WTC11 (cell line): ENCODE measurements around the gene ALG6. TPM values are rescaled to one million over a fixed set of nuclear protein-coding genes. Genes with fewer than 3 reads are reported as not detected.

ENCODE experiments used
- ATAC-seq: fragments of 200-7000 bp; cut with Tn5 transposase; 2 replicates; pipeline ENCODE4 v1.10.0; 2021; ENCODE audit warnings: mild to moderate bottlenecking, moderate library complexity
- CTCF ChIA-PET: fragments of 300-600 bp; sonication (Branson Sonifier 250); formaldehyde crosslinking; loops from one replicate; lab custom pipeline; 2021; ENCODE audit warnings: antibody characterized with exemption; lab: Charles Lee
- POLR2A ChIA-PET: fragments of 350-600 bp; sonication (Branson Sonifier 250); formaldehyde crosslinking; loops from one replicate; lab custom pipeline; 2021; ENCODE audit warnings: antibody characterized with exemption; lab: Charles Lee
- DNase-seq: peaks from one replicate; pipeline ENCODE4 v3.0.0; 2021; ENCODE audit warnings: low spot score
- H3K27ac Mint-ChIP-seq: 2 replicates; pipeline ENCODE4 v1.8.0; 2021; ENCODE audit warnings: mixed read lengths
- H3K27me3 Mint-ChIP-seq: 2 replicates; pipeline ENCODE4 v1.8.0; 2021; ENCODE audit warnings: low read depth, mild to moderate bottlenecking, moderate library complexity, mixed read lengths
- H3K36me3 Mint-ChIP-seq: 2 replicates; pipeline ENCODE4 v1.8.0; 2021; ENCODE audit warnings: mixed read lengths
- H3K4me1 Mint-ChIP-seq: 2 replicates; pipeline ENCODE4 v1.8.0; 2022; ENCODE audit warnings: mixed read lengths
- H3K4me3 Mint-ChIP-seq: 2 replicates; pipeline ENCODE4 v1.8.0; 2021; ENCODE audit warnings: mild to moderate bottlenecking, moderate library complexity, mixed read lengths
- H3K9me3 Mint-ChIP-seq: 2 replicates; pipeline ENCODE4 v1.8.0; 2021; ENCODE audit warnings: mixed read lengths
- ELF4 ChIP-seq: sonication (generic); formaldehyde crosslinking; IDR thresholded peaks from 2 replicates; pipeline ENCODE4 v1.8.1; 2022; ENCODE audit warnings: low read depth, mild to moderate bottlenecking, moderate library complexity, missing genetic modification reagents
- GTF2I ChIP-seq: fragments of 250-450 bp; sonication (Bioruptor Pico); conservative IDR thresholded peaks from 2 replicates; pipeline ENCODE4 v1.4.0; 2021; ENCODE audit warnings: mild to moderate bottlenecking
- MYBL2 ChIP-seq: sonication (generic); formaldehyde crosslinking; IDR thresholded peaks from 2 replicates; pipeline ENCODE4 v1.8.1; 2023; ENCODE audit warnings: mild to moderate bottlenecking, moderate library complexity, missing genetic modification reagents
- NFATC4 ChIP-seq: fragments of 250-450 bp; sonication (Bioruptor Pico); IDR thresholded peaks from 2 replicates; pipeline ENCODE4 v1.9.0; 2021; ENCODE audit warnings: mild to moderate bottlenecking
- NR3C1 ChIP-seq: sonication (generic); formaldehyde crosslinking; conservative IDR thresholded peaks from 2 replicates; pipeline ENCODE4 v1.8.1; 2023; ENCODE audit warnings: low read depth, mild to moderate bottlenecking, missing genetic modification reagents
- OVOL2 ChIP-seq: fragments of 250-450 bp; sonication (Bioruptor Pico); IDR thresholded peaks from 2 replicates; pipeline ENCODE4 v1.9.0; 2021; ENCODE audit warnings: mild to moderate bottlenecking, borderline replicate concordance
- PRRX2 ChIP-seq: fragments of 250-450 bp; sonication (Bioruptor Pico); IDR thresholded peaks from 2 replicates; pipeline ENCODE4 v1.8.0; 2021; ENCODE audit warnings: mild to moderate bottlenecking
- SMAD4 ChIP-seq: sonication (generic); formaldehyde crosslinking; IDR thresholded peaks from 2 replicates; pipeline ENCODE4 v1.8.0; 2022; ENCODE audit warnings: mild to moderate bottlenecking, missing genetic modification reagents
- SP1 ChIP-seq: sonication (generic); formaldehyde crosslinking; conservative IDR thresholded peaks from 2 replicates; pipeline ENCODE4 v1.8.1; 2022; ENCODE audit warnings: missing genetic modification reagents
- TEAD1 ChIP-seq: sonication (generic); formaldehyde crosslinking; IDR thresholded peaks from 2 replicates; pipeline ENCODE4 v1.8.0; 2022; ENCODE audit warnings: mild to moderate bottlenecking, missing genetic modification reagents
- TEAD4 ChIP-seq: sonication (generic); formaldehyde crosslinking; IDR thresholded peaks from 2 replicates; pipeline ENCODE4 v1.8.0; 2022; ENCODE audit warnings: mild to moderate bottlenecking, missing genetic modification reagents
- ZNF138 ChIP-seq: sonication (generic); formaldehyde crosslinking; conservative IDR thresholded peaks from 2 replicates; pipeline ENCODE4 v1.8.1; 2022; ENCODE audit warnings: mild to moderate bottlenecking, moderate library complexity, missing genetic modification reagents
- ZNF396 ChIP-seq: fragments of 250-450 bp; sonication (Bioruptor Pico); IDR thresholded peaks from 2 replicates; pipeline ENCODE4 v1.8.0; 2021; ENCODE audit warnings: mild to moderate bottlenecking, moderate library complexity, borderline replicate concordance
- total RNA-seq: library from RNA; stranded (reverse); gene quantifications from 3 replicates; pipeline ENCODE4 v1.2.3, GENCODE V29; 2021
- TF ChIP-seq, protein P1 (sequence below): fragments of 250-450 bp; sonication (Bioruptor Pico); IDR thresholded peaks from 2 replicates; pipeline ENCODE4 v1.9.0; 2021; ENCODE audit warnings: moderate library complexity, mild to moderate bottlenecking, inconsistent platforms, borderline replicate concordance
- TF ChIP-seq, protein P2 (sequence below): fragments of 200-600 bp; IDR thresholded peaks from 2 replicates; pipeline ENCODE4 v1.8.0; 2022; ENCODE audit warnings: antibody characterized with exemption
- TF ChIP-seq, protein P3 (sequence below): sonication (generic); formaldehyde crosslinking; IDR thresholded peaks from 2 replicates; pipeline ENCODE4 v1.8.0; 2022; ENCODE audit warnings: mild to moderate bottlenecking, missing genetic modification reagents
- TF ChIP-seq, protein P4 (sequence below): sonication (generic); formaldehyde crosslinking; IDR thresholded peaks from 2 replicates; pipeline ENCODE4 v1.8.1; 2023; ENCODE audit warnings: mild to moderate bottlenecking, missing genetic modification reagents
- TF ChIP-seq, protein P5 (sequence below): sonication (generic); formaldehyde crosslinking; IDR thresholded peaks from 2 replicates; pipeline ENCODE4 v1.8.0; 2022; ENCODE audit warnings: mild to moderate bottlenecking, missing genetic modification reagents
- TF ChIP-seq, protein P6 (sequence below): sonication (generic); formaldehyde crosslinking; IDR thresholded peaks from 2 replicates; pipeline ENCODE4 v1.8.0; 2023; ENCODE audit warnings: missing genetic modification reagents, mild to moderate bottlenecking, borderline replicate concordance
- TF ChIP-seq, protein P7 (sequence below): sonication (generic); formaldehyde crosslinking; IDR thresholded peaks from 2 replicates; pipeline ENCODE4 v1.8.1; 2023; ENCODE audit warnings: mild to moderate bottlenecking, missing genetic modification reagents, moderate library complexity
- TF ChIP-seq, protein P8 (sequence below): sonication (generic); formaldehyde crosslinking; IDR thresholded peaks from 2 replicates; pipeline ENCODE4 v1.8.0; 2022; ENCODE audit warnings: mild to moderate bottlenecking, missing genetic modification reagents
- TF ChIP-seq, protein P9 (sequence below): fragments of 250-450 bp; sonication (Bioruptor Pico); IDR thresholded peaks from 2 replicates; pipeline ENCODE4 v1.9.0; 2021; ENCODE audit warnings: mild to moderate bottlenecking

The ALG6 gene
- total RNA-seq, 1 experiment from 2014 or later: 17.6 TPM

DNA sequence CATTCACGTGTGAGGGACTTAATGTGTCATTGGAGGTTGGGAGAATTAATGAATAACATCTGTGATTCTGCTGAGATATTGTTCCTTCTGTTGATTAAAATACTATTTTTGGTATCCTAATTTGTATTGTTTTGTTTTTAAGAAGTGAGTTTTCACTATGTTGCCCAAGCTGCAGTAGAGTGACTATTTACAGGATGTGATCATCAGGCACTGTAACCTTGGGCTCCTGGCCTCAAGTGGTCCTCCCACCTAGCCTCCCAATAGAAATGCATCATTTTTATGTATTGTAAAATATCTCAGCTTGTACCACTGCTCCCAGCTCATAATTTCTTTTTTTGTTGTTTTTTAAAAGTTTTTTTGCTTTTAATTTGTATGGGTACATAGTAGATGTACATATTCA lies 14.3 kb downstream of the ALG6 start (continued):
- TF ChIP-seq, protein P1, sequence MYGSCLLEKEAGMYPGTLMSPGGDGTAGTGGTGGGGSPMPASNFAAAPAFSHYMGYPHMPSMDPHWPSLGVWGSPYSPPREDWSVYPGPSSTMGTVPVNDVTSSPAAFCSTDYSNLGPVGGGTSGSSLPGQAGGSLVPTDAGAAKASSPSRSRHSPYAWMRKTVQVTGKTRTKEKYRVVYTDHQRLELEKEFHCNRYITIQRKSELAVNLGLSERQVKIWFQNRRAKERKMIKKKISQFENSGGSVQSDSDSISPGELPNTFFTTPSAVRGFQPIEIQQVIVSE (CRISPR knock-in tag): no peak
- TF ChIP-seq, protein P2, sequence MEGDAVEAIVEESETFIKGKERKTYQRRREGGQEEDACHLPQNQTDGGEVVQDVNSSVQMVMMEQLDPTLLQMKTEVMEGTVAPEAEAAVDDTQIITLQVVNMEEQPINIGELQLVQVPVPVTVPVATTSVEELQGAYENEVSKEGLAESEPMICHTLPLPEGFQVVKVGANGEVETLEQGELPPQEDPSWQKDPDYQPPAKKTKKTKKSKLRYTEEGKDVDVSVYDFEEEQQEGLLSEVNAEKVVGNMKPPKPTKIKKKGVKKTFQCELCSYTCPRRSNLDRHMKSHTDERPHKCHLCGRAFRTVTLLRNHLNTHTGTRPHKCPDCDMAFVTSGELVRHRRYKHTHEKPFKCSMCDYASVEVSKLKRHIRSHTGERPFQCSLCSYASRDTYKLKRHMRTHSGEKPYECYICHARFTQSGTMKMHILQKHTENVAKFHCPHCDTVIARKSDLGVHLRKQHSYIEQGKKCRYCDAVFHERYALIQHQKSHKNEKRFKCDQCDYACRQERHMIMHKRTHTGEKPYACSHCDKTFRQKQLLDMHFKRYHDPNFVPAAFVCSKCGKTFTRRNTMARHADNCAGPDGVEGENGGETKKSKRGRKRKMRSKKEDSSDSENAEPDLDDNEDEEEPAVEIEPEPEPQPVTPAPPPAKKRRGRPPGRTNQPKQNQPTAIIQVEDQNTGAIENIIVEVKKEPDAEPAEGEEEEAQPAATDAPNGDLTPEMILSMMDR: no peak
- TF ChIP-seq MYBL2: no peak
- no peak for TF ChIP-seq PRRX2 (CRISPR knock-in tag)

DNA sequence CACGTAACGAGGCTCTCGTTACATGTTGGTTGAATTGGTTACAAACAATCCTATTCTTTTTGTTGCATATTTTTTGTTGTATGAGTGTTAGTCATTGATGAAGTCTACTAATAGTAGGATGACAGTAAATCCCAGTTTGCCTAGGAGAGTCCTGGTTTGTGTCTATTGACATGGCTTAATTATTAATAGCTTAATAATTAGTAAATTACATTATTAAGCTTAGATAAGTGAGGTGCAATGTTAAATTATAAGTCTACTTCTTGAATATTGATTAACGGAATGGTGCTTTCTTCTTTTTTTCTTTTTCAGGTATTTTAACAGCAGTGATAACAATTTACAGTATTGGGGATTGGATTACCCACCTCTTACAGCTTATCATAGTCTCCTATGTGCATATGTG lies 34.5 kb downstream of the ALG6 start:
- H3K4me1 Mint-ChIP-seq: 0 out of 2 replicates have a peak, but pooled peaks cover 2% of the 10 kb centered on the region
- H3K36me3 Mint-ChIP-seq: peaks cover 15% of the 10 kb centered on the region
- H3K27me3 Mint-ChIP-seq: no peaks in the 10 kb centered on the region
- TF ChIP-seq, protein P3, sequence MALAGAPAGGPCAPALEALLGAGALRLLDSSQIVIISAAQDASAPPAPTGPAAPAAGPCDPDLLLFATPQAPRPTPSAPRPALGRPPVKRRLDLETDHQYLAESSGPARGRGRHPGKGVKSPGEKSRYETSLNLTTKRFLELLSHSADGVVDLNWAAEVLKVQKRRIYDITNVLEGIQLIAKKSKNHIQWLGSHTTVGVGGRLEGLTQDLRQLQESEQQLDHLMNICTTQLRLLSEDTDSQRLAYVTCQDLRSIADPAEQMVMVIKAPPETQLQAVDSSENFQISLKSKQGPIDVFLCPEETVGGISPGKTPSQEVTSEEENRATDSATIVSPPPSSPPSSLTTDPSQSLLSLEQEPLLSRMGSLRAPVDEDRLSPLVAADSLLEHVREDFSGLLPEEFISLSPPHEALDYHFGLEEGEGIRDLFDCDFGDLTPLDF (CRISPR knock-in tag): no peak
- TF ChIP-seq, protein P4, sequence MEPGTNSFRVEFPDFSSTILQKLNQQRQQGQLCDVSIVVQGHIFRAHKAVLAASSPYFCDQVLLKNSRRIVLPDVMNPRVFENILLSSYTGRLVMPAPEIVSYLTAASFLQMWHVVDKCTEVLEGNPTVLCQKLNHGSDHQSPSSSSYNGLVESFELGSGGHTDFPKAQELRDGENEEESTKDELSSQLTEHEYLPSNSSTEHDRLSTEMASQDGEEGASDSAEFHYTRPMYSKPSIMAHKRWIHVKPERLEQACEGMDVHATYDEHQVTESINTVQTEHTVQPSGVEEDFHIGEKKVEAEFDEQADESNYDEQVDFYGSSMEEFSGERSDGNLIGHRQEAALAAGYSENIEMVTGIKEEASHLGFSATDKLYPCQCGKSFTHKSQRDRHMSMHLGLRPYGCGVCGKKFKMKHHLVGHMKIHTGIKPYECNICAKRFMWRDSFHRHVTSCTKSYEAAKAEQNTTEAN: no peak
- TF ChIP-seq OVOL2 (CRISPR knock-in tag) (no peak), ZNF138 (CRISPR knock-in tag) (no peak), NFATC4 (CRISPR knock-in tag) (no peak), TEAD1 (CRISPR knock-in tag) (no peak), SMAD4 (CRISPR knock-in tag) (no peak), ELF4 (CRISPR knock-in tag) (no peak), ZNF396 (CRISPR knock-in tag) (no peak), NR3C1 (CRISPR knock-in tag) (no peak), SP1 (CRISPR knock-in tag) (no peak), TEAD4 (CRISPR knock-in tag) (no peak), GTF2I (CRISPR knock-in tag) (no peak)
- TF ChIP-seq, protein P5, sequence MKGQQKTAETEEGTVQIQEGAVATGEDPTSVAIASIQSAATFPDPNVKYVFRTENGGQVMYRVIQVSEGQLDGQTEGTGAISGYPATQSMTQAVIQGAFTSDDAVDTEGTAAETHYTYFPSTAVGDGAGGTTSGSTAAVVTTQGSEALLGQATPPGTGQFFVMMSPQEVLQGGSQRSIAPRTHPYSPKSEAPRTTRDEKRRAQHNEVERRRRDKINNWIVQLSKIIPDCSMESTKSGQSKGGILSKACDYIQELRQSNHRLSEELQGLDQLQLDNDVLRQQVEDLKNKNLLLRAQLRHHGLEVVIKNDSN: no peak
- TF ChIP-seq, protein P6, sequence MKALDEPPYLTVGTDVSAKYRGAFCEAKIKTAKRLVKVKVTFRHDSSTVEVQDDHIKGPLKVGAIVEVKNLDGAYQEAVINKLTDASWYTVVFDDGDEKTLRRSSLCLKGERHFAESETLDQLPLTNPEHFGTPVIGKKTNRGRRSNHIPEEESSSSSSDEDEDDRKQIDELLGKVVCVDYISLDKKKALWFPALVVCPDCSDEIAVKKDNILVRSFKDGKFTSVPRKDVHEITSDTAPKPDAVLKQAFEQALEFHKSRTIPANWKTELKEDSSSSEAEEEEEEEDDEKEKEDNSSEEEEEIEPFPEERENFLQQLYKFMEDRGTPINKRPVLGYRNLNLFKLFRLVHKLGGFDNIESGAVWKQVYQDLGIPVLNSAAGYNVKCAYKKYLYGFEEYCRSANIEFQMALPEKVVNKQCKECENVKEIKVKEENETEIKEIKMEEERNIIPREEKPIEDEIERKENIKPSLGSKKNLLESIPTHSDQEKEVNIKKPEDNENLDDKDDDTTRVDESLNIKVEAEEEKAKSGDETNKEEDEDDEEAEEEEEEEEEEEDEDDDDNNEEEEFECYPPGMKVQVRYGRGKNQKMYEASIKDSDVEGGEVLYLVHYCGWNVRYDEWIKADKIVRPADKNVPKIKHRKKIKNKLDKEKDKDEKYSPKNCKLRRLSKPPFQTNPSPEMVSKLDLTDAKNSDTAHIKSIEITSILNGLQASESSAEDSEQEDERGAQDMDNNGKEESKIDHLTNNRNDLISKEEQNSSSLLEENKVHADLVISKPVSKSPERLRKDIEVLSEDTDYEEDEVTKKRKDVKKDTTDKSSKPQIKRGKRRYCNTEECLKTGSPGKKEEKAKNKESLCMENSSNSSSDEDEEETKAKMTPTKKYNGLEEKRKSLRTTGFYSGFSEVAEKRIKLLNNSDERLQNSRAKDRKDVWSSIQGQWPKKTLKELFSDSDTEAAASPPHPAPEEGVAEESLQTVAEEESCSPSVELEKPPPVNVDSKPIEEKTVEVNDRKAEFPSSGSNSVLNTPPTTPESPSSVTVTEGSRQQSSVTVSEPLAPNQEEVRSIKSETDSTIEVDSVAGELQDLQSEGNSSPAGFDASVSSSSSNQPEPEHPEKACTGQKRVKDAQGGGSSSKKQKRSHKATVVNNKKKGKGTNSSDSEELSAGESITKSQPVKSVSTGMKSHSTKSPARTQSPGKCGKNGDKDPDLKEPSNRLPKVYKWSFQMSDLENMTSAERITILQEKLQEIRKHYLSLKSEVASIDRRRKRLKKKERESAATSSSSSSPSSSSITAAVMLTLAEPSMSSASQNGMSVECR (CRISPR knock-in tag): no peak
- TF ChIP-seq, protein P7, sequence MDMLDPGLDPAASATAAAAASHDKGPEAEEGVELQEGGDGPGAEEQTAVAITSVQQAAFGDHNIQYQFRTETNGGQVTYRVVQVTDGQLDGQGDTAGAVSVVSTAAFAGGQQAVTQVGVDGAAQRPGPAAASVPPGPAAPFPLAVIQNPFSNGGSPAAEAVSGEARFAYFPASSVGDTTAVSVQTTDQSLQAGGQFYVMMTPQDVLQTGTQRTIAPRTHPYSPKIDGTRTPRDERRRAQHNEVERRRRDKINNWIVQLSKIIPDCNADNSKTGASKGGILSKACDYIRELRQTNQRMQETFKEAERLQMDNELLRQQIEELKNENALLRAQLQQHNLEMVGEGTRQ (CRISPR knock-in tag): no peak
- TF ChIP-seq, protein P8, sequence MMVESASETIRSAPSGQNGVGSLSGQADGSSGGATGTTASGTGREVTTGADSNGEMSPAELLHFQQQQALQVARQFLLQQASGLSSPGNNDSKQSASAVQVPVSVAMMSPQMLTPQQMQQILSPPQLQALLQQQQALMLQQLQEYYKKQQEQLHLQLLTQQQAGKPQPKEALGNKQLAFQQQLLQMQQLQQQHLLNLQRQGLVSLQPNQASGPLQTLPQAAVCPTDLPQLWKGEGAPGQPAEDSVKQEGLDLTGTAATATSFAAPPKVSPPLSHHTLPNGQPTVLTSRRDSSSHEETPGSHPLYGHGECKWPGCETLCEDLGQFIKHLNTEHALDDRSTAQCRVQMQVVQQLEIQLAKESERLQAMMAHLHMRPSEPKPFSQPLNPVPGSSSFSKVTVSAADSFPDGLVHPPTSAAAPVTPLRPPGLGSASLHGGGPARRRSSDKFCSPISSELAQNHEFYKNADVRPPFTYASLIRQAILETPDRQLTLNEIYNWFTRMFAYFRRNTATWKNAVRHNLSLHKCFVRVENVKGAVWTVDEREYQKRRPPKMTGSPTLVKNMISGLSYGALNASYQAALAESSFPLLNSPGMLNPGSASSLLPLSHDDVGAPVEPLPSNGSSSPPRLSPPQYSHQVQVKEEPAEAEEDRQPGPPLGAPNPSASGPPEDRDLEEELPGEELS (CRISPR knock-in tag): no peak
- TF ChIP-seq, protein P9, sequence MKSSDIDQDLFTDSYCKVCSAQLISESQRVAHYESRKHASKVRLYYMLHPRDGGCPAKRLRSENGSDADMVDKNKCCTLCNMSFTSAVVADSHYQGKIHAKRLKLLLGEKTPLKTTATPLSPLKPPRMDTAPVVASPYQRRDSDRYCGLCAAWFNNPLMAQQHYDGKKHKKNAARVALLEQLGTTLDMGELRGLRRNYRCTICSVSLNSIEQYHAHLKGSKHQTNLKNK (CRISPR knock-in tag): no peak
- DNase-seq (no peak), ATAC-seq (no peak)
- ChIA-PET CTCF (no interaction called here), POLR2A (no interaction called here)
- peaks cover 8% of the 10 kb centered on the region for H3K9me3 Mint-ChIP-seq
- H3K27ac Mint-ChIP-seq: no peak overlapping the region
- no peak overlapping the region for H3K4me3 Mint-ChIP-seq
